BLaER1 (cell line): ENCODE results near the gene ZNF609.

Experiments used
- H3K27ac ChIP-seq: shearing (Covaris generic); formaldehyde crosslinking; 2 replicates; pipeline ENCODE4 v1.8.1; 2022
- H3K27me3 ChIP-seq: shearing (Covaris generic); formaldehyde crosslinking; 2 replicates; pipeline ENCODE4 v1.8.1; 2022
- H3K36me3 ChIP-seq: shearing (Covaris generic); formaldehyde crosslinking; 2 replicates; pipeline ENCODE4 v1.8.1; 2022
- H3K4me1 ChIP-seq: shearing (Covaris generic); formaldehyde crosslinking; 2 replicates; pipeline ENCODE4 v1.8.1; 2022
- H3K4me2 ChIP-seq: shearing (Covaris generic); formaldehyde crosslinking; 2 replicates; pipeline ENCODE4 v1.8.1; 2022
- H3K4me3 ChIP-seq: shearing (Covaris generic); formaldehyde crosslinking; 2 replicates; pipeline ENCODE4 v1.8.1; 2022
- H3K9ac ChIP-seq: shearing (Covaris generic); formaldehyde crosslinking; 2 replicates; pipeline ENCODE4 v1.8.1; 2022
- H3K9me3 ChIP-seq: shearing (Covaris generic); formaldehyde crosslinking; 2 replicates; pipeline ENCODE4 v1.8.1; 2022
- H4K20me1 ChIP-seq: shearing (Covaris generic); formaldehyde crosslinking; 2 replicates; pipeline ENCODE4 v1.8.1; 2022
- Cebpa-rat ChIP-seq: shearing (Covaris generic); IDR thresholded peaks from 2 replicates; pipeline ENCODE4 v1.8.1; 2022

Gene ZNF609

DNA sequence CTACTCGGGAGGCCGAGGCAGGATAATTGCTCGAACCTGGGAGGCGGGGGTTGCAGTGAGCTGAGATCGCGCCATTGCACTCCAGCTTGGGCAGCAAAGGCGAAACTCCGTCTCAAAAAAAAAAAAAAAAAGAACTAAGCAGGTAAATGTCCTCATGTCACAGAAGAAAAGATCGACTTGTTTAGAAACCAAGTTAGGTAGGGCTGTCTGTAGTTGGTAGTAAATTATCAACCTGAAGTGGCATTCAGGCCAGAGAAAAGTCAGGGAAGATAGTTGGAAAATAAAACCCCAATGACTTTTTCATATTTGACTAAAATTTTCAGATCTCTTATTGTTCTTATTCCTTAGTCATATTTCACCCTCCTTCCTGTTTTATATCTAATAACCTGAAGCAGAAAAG is 55.4 kb downstream of the ZNF609 start:
- no peak for TF ChIP-seq Cebpa-rat
- Histone ChIP-seq H3K4me2 (no peak overlapping the region), H3K27ac (no peak overlapping the region), H3K36me3 (peaks cover 37% of the 10 kb centered on the region), H3K27me3 (no peaks in the 10 kb centered on the region), H3K9ac (no peak overlapping the region), H3K4me3 (no peak overlapping the region), H3K4me1 (peaks cover 9% of the 10 kb centered on the region; the same call in 1 of the 2 replicates), H4K20me1 (peaks cover 92% of the 10 kb centered on the region), H3K9me3 (no peaks in the 10 kb centered on the region)

DNA sequence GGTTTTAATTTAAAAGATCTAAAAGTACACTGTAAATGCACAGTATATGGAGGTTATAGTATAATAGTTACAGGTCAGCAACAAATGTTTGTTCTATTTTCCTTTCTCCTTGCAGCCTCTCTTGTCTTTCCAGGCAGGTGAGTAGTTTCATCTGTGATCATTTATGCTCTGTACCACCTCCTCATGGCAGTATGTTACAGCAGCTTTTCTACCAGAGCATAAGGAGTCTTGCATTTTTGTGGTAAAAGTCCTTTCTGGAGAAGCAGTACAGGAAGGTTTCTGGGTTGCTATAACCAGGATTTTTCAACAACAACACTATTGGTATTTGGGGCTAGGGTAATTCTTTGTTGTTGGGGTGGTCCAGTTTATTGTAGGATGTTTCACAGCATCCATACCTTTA is 59.5 kb downstream of the ZNF609 start:
- TF ChIP-seq Cebpa-rat, result no peak
- Histone ChIP-seq H3K9me3 (no peaks in the 10 kb centered on the region), H3K27ac (no peak overlapping the region), H3K4me2 (no peak overlapping the region), H4K20me1 (peaks cover 92% of the 10 kb centered on the region), H3K4me3 (no peak overlapping the region), H3K27me3 (no peaks in the 10 kb centered on the region), H3K36me3 (peaks cover 51% of the 10 kb centered on the region), H3K9ac (no peak overlapping the region), H3K4me1 (no peaks in the 10 kb centered on the region)

GRCh38 chr15:64521201-64521600 is 60.8 kb downstream of the ZNF609 start:
- no peak for TF ChIP-seq Cebpa-rat
- H3K27ac ChIP-seq, result no peak overlapping the region
- no peak overlapping the region for H3K9ac ChIP-seq
- peaks cover 92% of the 10 kb centered on the region for H4K20me1 ChIP-seq
- H3K4me2 ChIP-seq, result no peak overlapping the region
- peaks cover 47% of the 10 kb centered on the region for H3K36me3 ChIP-seq
- no peaks in the 10 kb centered on the region for H3K9me3 ChIP-seq
- no peaks in the 10 kb centered on the region for H3K4me1 ChIP-seq
- H3K27me3 ChIP-seq, result no peaks in the 10 kb centered on the region
- no peak overlapping the region for H3K4me3 ChIP-seq

DNA sequence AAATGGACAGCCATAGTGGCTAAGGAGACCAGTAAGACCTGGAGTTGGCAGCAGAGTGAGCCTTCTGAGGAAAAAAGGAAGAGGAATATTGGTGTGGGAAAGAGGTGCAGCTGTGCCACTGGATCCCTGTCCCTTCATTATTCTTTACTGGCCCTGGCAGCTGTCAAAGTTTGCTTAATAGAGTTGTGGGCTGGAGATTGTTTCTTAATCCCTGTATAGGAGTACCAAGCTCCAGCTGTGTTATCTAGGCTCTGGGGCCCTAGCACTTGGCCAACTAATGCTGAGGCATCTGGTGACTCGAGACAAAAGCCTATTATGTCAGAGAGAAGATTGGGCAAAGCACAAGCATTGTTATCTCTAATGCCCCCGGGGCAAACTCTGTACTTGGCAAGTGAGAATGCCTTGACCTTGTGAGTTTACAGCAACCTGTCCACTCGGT is 61.4 kb downstream of the ZNF609 start:
- H3K27me3 ChIP-seq, result no peaks in the 10 kb centered on the region
- H3K4me1 ChIP-seq, result no peaks in the 10 kb centered on the region
- no peak overlapping the region for H3K4me2 ChIP-seq
- peaks cover 94% of the 10 kb centered on the region for H4K20me1 ChIP-seq
- peaks cover 46% of the 10 kb centered on the region for H3K36me3 ChIP-seq
- no peak overlapping the region for H3K27ac ChIP-seq
- TF ChIP-seq Cebpa-rat, result no peak
- H3K9ac ChIP-seq, result no peak overlapping the region
- H3K4me3 ChIP-seq, result no peak overlapping the region
- H3K9me3 ChIP-seq, result no peaks in the 10 kb centered on the region

DNA sequence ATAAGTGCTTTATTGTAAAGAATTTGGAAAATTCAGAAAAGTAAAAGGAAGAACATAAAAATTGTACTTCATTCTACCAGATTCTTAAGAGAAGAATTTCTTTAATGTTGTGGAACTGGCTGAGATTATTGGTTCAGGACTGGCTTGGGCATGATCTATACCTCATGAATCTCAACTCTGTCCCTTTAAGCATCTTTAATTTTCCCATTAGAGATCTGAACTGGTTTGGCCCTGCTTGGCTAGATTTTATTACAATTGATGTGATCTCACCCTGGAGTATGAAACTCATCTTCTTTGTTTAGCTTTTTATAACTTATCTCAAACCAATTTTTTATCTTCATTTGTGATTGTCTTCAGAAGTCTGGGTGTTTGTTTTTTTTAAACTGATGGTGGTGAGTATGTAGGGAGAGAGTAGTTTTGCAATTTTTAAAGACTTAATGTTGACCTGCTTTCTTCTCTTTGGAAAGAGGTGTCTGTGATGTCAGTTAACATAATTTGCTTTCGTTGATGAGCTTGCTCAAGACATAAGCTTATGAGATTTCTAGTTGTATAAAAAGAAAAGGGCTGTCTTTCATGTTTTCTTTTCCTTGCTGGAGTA is 61.9 kb downstream of the ZNF609 start:
- Histone ChIP-seq H4K20me1 (peaks cover 94% of the 10 kb centered on the region), H3K4me3 (no peak overlapping the region), H3K4me1 (peaks cover 5% of the 10 kb centered on the region), H3K27ac (no peak overlapping the region), H3K36me3 (peaks cover 46% of the 10 kb centered on the region), H3K9me3 (no peaks in the 10 kb centered on the region), H3K9ac (no peak overlapping the region), H3K27me3 (no peaks in the 10 kb centered on the region), H3K4me2 (no peak overlapping the region)
- no peak for TF ChIP-seq Cebpa-rat

GRCh38 chr15:64523240-64523639 is 62.9 kb downstream of the ZNF609 start:
- Histone ChIP-seq H3K27me3 (no peaks in the 10 kb centered on the region), H3K4me2 (no peak overlapping the region), H3K9ac (no peak overlapping the region), H3K36me3 (peaks cover 38% of the 10 kb centered on the region), H3K4me1 (peaks cover 9% of the 10 kb centered on the region), H3K4me3 (no peak overlapping the region), H4K20me1 (peaks cover 94% of the 10 kb centered on the region), H3K9me3 (no peaks in the 10 kb centered on the region), H3K27ac (no peak overlapping the region)
- TF ChIP-seq Cebpa-rat, result no peak

DNA sequence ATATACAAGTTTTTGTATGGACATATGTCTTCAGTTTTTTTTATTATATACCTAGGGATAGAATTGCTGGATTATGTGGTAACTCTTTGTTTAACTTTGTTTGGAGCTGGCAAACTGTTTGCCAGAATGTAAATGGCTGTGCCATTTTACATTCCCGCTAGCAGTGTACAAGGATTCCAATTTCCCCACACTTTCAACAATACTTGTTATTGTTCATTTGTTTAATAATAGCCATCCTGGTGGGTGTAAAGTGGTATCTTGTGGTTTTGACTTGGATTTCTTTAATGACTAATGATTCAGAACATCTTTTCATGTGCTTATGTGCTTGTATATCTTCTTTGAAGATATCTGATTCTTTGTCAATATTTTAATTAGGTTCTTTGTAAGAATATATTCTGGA is 64.4 kb downstream of the ZNF609 start:
- peaks cover 9% of the 10 kb centered on the region for H3K4me1 ChIP-seq
- peaks cover 97% of the 10 kb centered on the region for H4K20me1 ChIP-seq
- no peak overlapping the region for H3K4me3 ChIP-seq
- no peak for TF ChIP-seq Cebpa-rat
- no peaks in the 10 kb centered on the region for H3K27me3 ChIP-seq
- peaks cover 6% of the 10 kb centered on the region; the same call in 1 of the 2 replicates for H3K9me3 ChIP-seq
- no peak overlapping the region for H3K27ac ChIP-seq
- H3K9ac ChIP-seq, result no peak overlapping the region
- H3K36me3 ChIP-seq, result peaks cover 48% of the 10 kb centered on the region
- no peak overlapping the region for H3K4me2 ChIP-seq

DNA sequence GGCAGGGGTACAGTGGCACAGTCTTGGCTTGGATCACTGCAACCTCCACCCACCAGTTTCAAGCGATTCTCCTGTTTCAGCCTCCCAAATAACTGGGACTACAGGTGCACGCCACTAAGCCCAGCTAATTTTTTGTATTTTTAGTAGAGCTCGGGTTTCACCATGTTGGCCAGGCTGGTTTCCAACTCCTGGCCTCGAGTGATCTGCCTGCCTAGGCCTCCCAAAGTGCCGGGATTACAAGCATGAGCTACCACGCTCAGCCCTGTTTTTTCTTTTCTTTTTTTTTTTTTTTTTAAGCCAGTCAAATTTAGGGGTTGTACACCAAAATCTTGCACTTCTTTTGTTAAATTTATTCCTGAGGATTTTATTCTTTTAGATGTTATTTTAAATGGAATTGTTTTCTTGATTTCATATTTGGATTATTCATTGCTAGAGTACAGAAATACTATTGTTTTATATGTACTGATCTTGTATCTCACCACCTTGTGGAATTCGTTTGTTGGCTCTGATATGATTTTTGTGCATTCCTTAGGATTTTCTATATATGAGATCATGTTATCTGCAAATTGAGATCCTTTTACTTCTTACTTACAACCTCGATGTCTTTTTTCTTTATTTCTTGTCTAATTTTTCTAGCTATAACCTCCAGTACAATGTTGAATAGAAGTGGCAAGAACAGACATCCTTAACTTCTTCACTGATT is 65.6 kb downstream of the ZNF609 start:
- H3K9me3 ChIP-seq, result peaks cover 6% of the 10 kb centered on the region; the same call in 1 of the 2 replicates
- H3K9ac ChIP-seq, result no peak overlapping the region
- peaks cover 9% of the 10 kb centered on the region for H3K4me1 ChIP-seq
- no peaks in the 10 kb centered on the region for H3K27me3 ChIP-seq
- peaks cover 48% of the 10 kb centered on the region for H3K36me3 ChIP-seq
- no peak overlapping the region for H3K4me3 ChIP-seq
- H3K27ac ChIP-seq, result no peak overlapping the region
- H4K20me1 ChIP-seq, result peaks cover 97% of the 10 kb centered on the region
- TF ChIP-seq Cebpa-rat, result no peak
- H3K4me2 ChIP-seq, result no peak overlapping the region

DNA sequence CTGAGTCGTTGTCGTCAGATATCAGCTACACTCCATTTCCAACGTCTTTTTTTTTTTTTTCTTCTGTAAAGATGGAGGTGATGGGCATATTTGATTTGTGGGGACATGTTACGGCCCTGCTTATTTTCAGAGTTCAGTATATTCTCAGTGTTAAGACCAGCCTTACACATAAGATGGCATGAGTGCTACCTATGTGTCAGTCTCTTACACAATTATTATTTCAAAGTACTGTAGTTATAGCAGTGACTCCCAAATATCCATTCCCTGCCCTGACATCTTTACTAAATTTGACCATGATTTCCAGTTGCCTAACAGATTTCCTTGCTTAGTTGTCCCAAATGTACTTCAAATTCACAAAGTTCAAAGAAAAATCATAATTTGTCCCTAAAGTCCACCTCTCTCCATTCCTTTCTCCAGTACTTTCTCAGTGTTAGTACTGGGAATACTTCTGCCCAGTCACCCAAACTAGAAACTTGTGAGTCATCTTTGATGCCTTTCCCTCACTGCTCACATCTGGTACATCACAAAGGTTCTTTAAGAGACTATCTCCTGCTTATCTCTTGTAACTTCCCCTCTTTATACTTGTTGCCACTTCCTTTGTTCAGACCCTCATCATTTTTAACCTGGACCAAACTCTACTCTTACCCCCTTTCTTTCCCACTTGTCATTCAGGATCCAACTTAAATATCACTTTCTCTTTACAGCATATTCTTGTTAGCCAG is 67.0 kb downstream of the ZNF609 start:
- Histone ChIP-seq H3K4me1 (peaks cover 9% of the 10 kb centered on the region), H4K20me1 (peaks cover 97% of the 10 kb centered on the region), H3K4me3 (no peak overlapping the region), H3K27ac (no peak overlapping the region), H3K9me3 (peaks cover 6% of the 10 kb centered on the region; the same call in 1 of the 2 replicates), H3K4me2 (no peak overlapping the region), H3K9ac (no peak overlapping the region), H3K36me3 (peaks cover 41% of the 10 kb centered on the region), H3K27me3 (no peaks in the 10 kb centered on the region)
- no peak for TF ChIP-seq Cebpa-rat

DNA sequence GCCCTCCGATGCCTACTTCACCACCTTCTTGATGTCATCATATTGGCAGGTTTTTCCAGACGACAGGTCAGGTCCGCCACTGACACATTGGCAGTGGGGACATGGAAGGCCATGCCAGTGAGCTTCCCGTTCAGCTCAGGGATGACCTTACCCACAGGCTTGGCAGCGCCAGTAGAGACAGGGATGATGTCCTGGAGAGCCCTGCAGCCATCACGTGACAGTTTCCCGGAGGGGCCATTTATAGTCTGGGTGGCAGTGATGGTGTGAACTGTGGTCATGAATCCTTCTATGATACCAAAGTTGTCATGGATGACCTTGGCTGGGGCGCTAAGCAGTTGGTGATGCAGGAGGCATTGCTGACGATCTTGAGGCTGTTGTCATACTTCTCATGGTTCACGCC is 68.5 kb downstream of the ZNF609 start:
- H3K4me3 ChIP-seq, result no peak overlapping the region
- peaks cover 46% of the 10 kb centered on the region for H3K36me3 ChIP-seq
- no peaks in the 10 kb centered on the region for H3K27me3 ChIP-seq
- H3K4me1 ChIP-seq, result peaks cover 9% of the 10 kb centered on the region
- H3K9me3 ChIP-seq, result peaks cover 6% of the 10 kb centered on the region; the same call in 1 of the 2 replicates
- peaks cover 99% of the 10 kb centered on the region for H4K20me1 ChIP-seq
- no peak for TF ChIP-seq Cebpa-rat
- no peak overlapping the region for H3K4me2 ChIP-seq
- H3K27ac ChIP-seq, result no peak overlapping the region
- H3K9ac ChIP-seq, result no peak overlapping the region
